DND-41 (cell line): ENCODE measurements around the gene TBL1X.

Experiments
- ATAC-seq: fragments of 200-7000 bp; cut with Tn5 transposase; 3 replicates; pipeline ENCODE4 v1.9.1; 2021; ENCODE audit warnings: low read depth; ENCODE audit not compliant: insufficient read depth
- DNase-seq: peaks from one replicate; pipeline ENCODE4 v3.0.0-alpha.2; 2020
- H2AFZ ChIP-seq: 2 replicates; pipeline ENCODE4 v1.6.0; 2012; ENCODE audit warnings: low read depth, low read length
- H3K27ac ChIP-seq: 2 replicates; pipeline ENCODE4 v1.5.1; 2012; ENCODE audit warnings: low read length, inconsistent platforms
- H3K27me3 ChIP-seq: fragments of 200-600 bp; sonication (generic); 2 replicates; pipeline ENCODE4 v1.6.0; 2012; ENCODE audit warnings: low read length, mild to moderate bottlenecking, inconsistent platforms; ENCODE audit not compliant: insufficient read depth, poor library complexity
- H3K36me3 ChIP-seq: 2 replicates; pipeline ENCODE4 v1.5.1; 2012; ENCODE audit warnings: low read length, inconsistent platforms; ENCODE audit not compliant: insufficient read depth
- H3K4me1 ChIP-seq: 2 replicates; pipeline ENCODE4 v1.5.1; 2012; ENCODE audit warnings: mild to moderate bottlenecking, low read length; ENCODE audit not compliant: insufficient read depth
- H3K4me2 ChIP-seq: 2 replicates; pipeline ENCODE4 v1.6.0; 2012; ENCODE audit warnings: mild to moderate bottlenecking, moderate library complexity, low read length, inconsistent platforms; ENCODE audit not compliant: insufficient read depth
- H3K4me3 ChIP-seq, 2 experiments: fragments of 200-600 bp in 1 of 2; shearing (Covaris generic) in 1 of 2; 2 replicates each; pipeline ENCODE4 v1.5.1; 2012 to 2016; ENCODE audit warnings: inconsistent platforms in 2 of 2, low read length in 2 of 2, mild to moderate bottlenecking in 2 of 2, low read depth in 1 of 2, moderate library complexity in 1 of 2
- H3K79me2 ChIP-seq: 2 replicates; pipeline ENCODE4 v1.6.0; 2012; ENCODE audit warnings: low read length, inconsistent platforms; ENCODE audit not compliant: insufficient read depth
- H3K9ac ChIP-seq: 2 replicates; pipeline ENCODE4 v1.6.0; 2012; ENCODE audit warnings: low read depth, mild to moderate bottlenecking, inconsistent platforms, low read length, moderate library complexity
- H3K9me3 ChIP-seq: 2 replicates; pipeline ENCODE4 v1.5.1; 2012; ENCODE audit warnings: low read length, moderate library complexity, mild to moderate bottlenecking, inconsistent platforms; ENCODE audit not compliant: insufficient read depth, severe bottlenecking
- H4K20me1 ChIP-seq: 2 replicates; pipeline ENCODE4 v1.6.0; 2012; ENCODE audit warnings: low read length; ENCODE audit not compliant: insufficient read depth
- EZH2 ChIP-seq: IDR thresholded peaks from 3 replicates; pipeline ENCODE4 v1.6.1; 2012; ENCODE audit warnings: borderline replicate concordance, low read depth, mild to moderate bottlenecking, moderate library complexity, low read length, inconsistent platforms; ENCODE audit not compliant: severe bottlenecking
- TF ChIP-seq, protein P1 (sequence below): IDR thresholded peaks from 2 replicates; pipeline ENCODE4 v1.5.1; 2012; ENCODE audit warnings: borderline replicate concordance, low read length, moderate library complexity, mild to moderate bottlenecking; ENCODE audit not compliant: poor library complexity, severe bottlenecking; ENCODE audit errors: extremely low read depth

TBL1X gene

GRCh38 chrX:9678215-9678965 lies 213.5 kb downstream of the TBL1X start:
- DNase-seq (no peak), ATAC-seq (no peak)
- H3K27ac ChIP-seq = no peak overlapping the region
- H3K4me2 ChIP-seq = no peak overlapping the region
- H3K4me1 ChIP-seq = no peaks in the 10 kb centered on the region
- no peaks in the 10 kb centered on the region for H3K9me3 ChIP-seq
- no peak overlapping the region for H3K4me3 ChIP-seq
- no peak overlapping the region for H3K9ac ChIP-seq
- H3K36me3 ChIP-seq = no peaks in the 10 kb centered on the region
- no peak for TF ChIP-seq EZH2
- TF ChIP-seq, protein P1, sequence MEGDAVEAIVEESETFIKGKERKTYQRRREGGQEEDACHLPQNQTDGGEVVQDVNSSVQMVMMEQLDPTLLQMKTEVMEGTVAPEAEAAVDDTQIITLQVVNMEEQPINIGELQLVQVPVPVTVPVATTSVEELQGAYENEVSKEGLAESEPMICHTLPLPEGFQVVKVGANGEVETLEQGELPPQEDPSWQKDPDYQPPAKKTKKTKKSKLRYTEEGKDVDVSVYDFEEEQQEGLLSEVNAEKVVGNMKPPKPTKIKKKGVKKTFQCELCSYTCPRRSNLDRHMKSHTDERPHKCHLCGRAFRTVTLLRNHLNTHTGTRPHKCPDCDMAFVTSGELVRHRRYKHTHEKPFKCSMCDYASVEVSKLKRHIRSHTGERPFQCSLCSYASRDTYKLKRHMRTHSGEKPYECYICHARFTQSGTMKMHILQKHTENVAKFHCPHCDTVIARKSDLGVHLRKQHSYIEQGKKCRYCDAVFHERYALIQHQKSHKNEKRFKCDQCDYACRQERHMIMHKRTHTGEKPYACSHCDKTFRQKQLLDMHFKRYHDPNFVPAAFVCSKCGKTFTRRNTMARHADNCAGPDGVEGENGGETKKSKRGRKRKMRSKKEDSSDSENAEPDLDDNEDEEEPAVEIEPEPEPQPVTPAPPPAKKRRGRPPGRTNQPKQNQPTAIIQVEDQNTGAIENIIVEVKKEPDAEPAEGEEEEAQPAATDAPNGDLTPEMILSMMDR = no peak
- H4K20me1 ChIP-seq = no peaks in the 10 kb centered on the region
- H3K27me3 ChIP-seq = no peaks in the 10 kb centered on the region
- H2AFZ ChIP-seq = no peak overlapping the region
- H3K79me2 ChIP-seq = no peaks in the 10 kb centered on the region

- no peaks in the 10 kb centered on the region for H3K36me3 ChIP-seq
- TF ChIP-seq, protein P1 = no peak
- no peak for TF ChIP-seq EZH2
These were observed 216.2 kb downstream of the TBL1X start for GRCh38 chrX:9681011-9681410.

GRCh38 chrX:9681422-9681821 lies 216.6 kb downstream of the TBL1X start:
- TF ChIP-seq, protein P1 = no peak
- TF ChIP-seq EZH2 = no peak

More at GRCh38 chrX:9681011-9681410, 216.2 kb downstream of the TBL1X start:
- Histone ChIP-seq H3K4me3 (no peak overlapping the region), H3K79me2 (no peaks in the 10 kb centered on the region), H3K9me3 (no peaks in the 10 kb centered on the region), H3K4me2 (no peak overlapping the region), H3K27ac (no peak overlapping the region), H4K20me1 (no peaks in the 10 kb centered on the region), H3K9ac (no peak overlapping the region), H3K27me3 (no peaks in the 10 kb centered on the region), H2AFZ (no peak overlapping the region), H3K4me1 (no peaks in the 10 kb centered on the region)
- DNase-seq (no peak), ATAC-seq (no peak)

More at GRCh38 chrX:9681422-9681821, 216.6 kb downstream of the TBL1X start:
- H3K36me3 ChIP-seq = no peaks in the 10 kb centered on the region
- ATAC-seq (no peak), DNase-seq (no peak)
- no peak overlapping the region for H3K27ac ChIP-seq
- H2AFZ ChIP-seq = no peak overlapping the region
- no peak overlapping the region for H3K4me3 ChIP-seq
- H3K9me3 ChIP-seq = no peaks in the 10 kb centered on the region
- H3K79me2 ChIP-seq = no peaks in the 10 kb centered on the region
- H3K4me2 ChIP-seq = no peak overlapping the region
- H3K27me3 ChIP-seq = no peaks in the 10 kb centered on the region
- no peak overlapping the region for H3K9ac ChIP-seq
- H4K20me1 ChIP-seq = no peaks in the 10 kb centered on the region
- H3K4me1 ChIP-seq = no peaks in the 10 kb centered on the region
